ENCODE results near the gene TTLL5.
A peak's percentile ranks its signal among the peaks of the same experiment; 100 is the strongest.

Gene TTLL5

DNA sequence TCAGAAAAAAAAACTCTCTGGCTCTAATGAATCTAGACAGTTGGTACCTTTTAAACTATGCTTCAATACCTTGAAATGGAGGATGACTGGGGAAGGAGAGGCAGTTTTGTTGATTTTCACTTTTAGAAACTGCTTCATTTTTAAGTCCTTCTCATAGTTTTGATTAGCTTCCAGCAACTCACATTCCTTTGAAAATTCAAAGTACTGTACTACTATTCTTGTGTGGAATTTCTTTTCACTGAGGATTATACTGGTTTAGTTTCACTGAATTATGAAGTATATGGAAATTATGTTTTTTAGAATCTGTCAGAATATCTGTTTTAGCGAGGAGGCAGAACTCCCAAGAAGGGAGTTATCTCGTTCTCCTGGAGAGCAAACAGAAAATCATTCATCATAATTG, 204.5 kb downstream of the TTLL5 start:
- DNase-seq (ENCODE audit: low read depth in 3 of 3) = no peak

DNA sequence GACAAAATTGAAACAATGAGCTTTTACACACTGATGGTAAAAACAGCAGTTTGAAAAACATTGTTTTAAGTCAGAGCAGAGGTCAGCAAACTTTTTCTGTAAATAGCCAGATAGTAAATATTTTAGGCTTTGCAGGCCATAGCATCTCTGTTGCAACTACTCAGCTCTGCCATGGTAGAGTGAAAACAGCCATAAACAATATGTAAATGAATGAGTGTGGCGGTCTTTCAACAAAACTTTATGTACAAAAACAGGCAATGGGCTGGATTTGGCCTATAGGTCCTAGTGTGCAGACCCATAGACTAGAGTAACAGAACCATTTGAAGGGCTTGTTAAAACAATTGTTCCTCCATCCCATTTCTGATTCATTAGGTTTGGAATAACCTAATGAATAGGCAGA, 205.9 kb downstream of the TTLL5 start:
- no peak for DNase-seq (ENCODE audit: low read depth in 3 of 3)

DNA sequence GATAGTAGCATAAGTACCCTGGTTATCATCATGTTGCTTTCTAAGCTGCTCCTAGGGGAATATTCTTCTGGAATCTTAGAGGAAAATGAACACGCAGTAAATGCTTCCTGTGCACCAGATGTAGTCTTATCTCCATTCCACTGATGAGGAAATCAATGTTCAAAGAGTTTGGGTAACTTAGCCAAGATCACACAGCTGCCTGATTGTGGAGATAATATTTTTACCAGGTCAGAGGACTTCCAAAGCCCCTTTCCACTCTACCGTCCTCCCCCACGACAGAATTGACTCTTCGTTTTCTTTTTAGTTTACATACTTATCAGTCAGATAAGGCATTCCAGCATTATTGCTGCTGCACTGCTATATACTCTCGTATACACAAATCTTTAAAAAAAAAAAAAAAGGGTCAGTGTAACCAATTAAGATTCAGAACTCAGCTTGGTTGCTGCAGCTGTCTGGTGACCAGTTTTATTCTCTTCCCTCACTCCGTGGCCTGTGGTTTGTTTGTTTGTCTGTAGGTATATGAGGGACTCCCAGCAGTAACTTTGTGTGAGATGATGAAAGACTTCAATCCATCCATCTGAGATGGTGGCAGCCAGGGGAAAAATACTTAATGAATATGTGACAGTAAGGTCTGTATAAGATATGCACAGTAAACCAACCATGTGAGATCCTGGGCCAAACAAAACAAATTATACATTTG, 210.3 kb downstream of the TTLL5 start:
- DNase-seq (ENCODE audit: low read depth in 3 of 3) = no peak

DNA sequence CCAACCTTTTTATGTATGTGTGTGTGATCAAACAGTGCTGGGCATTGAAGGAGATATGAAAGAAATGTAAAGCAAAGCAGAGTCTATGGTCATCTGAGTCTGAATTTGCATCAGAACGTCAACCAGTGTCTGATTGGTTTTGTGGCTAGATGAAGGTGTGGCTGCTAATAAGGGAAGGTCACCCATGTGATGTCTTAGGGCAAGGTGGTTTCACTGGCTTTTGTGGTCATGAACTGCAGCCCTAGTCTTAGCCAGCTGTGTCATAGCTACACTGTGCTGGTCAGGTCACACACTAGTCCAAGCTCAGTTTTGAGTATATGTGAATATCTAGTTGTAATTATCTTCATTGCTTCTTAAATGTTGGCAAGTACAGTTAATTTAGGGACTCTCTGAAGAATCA, 214.9 kb downstream of the TTLL5 start:
- DNase-seq (ENCODE audit: low read depth in 3 of 3) = no peak

DNA sequence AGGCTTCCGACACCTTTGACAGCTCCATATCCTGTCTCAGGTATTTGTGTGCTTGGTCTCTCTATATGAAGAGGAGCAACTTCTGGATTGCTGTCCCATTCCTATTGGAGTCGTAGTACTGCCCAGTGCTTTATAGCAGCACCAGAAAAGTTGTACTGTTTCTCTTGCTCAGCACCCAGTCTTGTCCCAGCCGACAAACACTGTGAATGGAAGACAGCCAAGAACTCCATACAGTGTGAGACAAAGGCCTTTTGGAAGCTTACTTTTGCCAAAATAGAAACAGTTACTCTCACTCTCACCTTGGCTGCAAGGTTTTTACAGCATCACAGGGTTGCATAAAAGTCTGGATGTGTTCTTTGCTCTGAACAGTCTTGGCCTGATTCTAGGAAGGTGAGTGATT, 215.5 kb downstream of the TTLL5 start:
- no peak for DNase-seq (ENCODE audit: low read depth in 3 of 3)

DNA sequence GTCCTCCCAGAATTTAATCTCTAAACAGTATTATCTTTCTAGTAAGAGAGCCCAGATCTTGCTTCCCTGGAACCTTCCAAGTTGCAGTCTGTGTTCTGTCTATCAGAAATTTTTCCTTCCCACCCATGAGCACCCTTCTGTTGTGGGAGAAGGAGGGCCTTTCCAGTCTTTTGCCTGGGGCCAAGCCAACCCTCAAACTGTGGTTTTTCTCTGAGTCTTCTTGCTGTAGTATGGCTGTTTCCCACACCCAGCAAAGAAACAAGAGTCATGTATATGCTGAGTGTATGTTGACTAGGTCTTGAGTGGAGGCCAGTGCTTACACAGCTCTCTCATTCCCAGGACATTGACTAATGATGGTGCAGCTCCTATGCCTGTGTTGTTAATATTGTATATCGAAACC, 216.2 kb downstream of the TTLL5 start:
- no peak for DNase-seq (ENCODE audit: low read depth in 3 of 3)

DNA sequence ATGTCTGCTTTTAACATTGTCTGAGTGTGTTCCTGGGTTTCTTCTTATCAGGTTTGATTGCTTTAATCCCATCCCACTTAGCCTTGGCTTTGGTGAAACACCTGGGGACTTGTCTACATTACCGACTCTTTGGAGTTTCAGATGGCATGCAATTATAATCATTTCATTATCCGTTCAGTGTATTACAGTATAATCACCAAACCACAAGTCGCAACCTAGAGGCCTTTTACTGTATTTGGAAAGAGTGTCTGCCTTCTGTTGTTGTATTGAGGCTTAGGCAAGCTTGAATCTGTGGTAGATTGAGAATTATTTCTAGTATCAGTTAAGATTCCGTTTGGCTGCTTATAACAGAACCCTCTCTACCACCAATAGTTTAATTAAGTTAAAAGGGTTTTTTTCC, 216.8 kb downstream of the TTLL5 start:
- DNase-seq (ENCODE audit: low read depth in 3 of 3) = no peak

DNA sequence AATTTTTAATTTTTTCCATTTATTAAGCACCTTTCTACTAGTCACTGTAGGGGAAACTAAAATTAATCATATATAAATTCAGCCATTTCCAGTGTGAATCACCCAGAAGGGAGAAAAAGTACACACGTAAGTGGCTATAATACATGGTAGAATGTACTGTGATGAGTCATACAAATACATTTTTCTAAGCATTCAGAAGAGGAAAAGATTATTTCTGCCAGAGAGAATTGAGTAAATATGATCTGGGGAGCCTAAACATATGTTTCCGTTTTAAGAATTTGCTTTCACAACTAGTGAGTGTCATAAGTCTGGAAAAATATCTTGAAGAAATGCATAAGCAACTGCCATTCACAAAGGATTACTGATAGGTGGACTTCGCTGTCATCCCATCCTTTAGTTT, 218.0 kb downstream of the TTLL5 start:
- no peak for DNase-seq (ENCODE audit: low read depth in 3 of 3)

DNA sequence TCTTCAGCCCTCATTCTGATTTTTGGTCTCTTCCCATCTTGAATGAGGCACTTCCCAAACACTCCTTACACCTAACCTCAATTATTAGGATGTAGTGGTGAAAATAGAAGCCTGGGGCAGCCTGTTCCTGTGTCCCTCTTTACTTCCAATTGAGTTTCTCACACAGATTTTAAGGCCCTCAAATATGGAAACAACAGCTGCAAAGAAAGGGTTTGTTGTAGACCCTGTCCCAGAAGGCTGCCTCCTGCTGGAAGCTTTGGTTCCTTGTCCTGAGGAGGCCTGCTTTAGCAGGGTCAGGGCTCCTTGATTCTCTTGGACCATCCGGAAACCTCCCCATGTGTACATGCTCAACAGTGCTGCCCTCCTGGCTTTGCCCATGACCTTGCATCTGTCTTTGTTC, 219.5 kb downstream of the TTLL5 start:
- no peak for DNase-seq (ENCODE audit: low read depth in 3 of 3)

DNA sequence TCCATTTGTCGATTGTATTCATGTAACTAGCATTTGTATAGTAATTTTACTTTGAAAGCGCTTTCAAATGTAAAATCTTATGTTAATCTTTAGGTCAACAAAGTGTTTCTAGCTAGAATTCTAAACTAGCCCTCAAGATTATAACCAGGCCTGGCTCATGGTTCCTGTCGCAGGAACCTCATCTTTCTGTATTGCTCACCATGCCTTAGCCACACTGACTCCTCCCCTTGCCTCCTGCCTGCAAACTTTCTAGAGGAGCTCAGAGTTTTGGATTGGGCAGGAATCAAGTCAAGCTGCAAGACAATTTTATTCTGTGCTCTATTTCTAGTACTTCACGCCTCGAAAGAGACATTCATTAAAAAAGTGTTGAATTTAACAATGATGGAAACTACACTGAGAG, 220.9 kb downstream of the TTLL5 start:
- DNase-seq (ENCODE audit: low read depth in 3 of 3) = no peak

DNA sequence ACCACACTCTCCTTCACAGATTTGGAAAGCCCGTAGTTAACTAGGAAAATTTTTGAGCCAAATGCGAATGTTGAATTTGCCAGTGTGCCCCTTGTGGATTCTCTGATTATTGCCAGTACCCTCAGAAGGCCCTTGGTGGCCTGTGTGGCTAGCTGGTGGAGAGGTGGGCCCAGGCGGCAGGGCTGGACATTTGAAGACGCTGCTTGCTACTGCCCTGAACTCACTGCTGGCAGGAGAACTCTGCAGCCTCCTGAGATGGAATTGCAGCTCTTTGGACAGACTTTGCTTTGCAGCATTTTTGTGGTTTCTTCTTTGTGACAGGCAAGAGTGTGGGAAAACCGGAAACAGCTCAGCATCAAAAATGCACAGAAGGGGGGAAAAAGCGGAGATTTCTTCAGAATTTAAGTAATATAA, 223.2 kb downstream of the TTLL5 start:
- DNase-seq (ENCODE audit: low read depth in 3 of 3) = no peak

DNA sequence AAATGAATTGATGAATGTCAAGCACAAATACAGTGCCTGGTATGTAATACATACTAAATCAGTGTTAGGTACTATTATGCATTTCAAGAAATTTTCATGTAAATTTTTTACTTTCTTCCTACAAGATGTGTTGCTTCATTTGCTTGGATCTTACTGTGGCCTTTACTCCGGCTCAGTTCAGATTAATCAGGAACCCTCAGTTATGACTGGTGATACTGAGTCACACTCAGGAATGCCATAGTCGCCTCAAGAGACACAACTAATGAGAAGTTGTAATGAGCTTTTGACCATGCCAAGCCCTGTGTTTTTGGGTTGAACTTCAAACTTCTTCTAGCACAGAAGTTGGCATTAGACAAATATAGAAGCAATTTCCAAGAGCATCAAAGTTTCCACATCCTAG, 224.8 kb downstream of the TTLL5 start:
- DNase-seq (ENCODE audit: low read depth in 3 of 3) = no peak

DNA sequence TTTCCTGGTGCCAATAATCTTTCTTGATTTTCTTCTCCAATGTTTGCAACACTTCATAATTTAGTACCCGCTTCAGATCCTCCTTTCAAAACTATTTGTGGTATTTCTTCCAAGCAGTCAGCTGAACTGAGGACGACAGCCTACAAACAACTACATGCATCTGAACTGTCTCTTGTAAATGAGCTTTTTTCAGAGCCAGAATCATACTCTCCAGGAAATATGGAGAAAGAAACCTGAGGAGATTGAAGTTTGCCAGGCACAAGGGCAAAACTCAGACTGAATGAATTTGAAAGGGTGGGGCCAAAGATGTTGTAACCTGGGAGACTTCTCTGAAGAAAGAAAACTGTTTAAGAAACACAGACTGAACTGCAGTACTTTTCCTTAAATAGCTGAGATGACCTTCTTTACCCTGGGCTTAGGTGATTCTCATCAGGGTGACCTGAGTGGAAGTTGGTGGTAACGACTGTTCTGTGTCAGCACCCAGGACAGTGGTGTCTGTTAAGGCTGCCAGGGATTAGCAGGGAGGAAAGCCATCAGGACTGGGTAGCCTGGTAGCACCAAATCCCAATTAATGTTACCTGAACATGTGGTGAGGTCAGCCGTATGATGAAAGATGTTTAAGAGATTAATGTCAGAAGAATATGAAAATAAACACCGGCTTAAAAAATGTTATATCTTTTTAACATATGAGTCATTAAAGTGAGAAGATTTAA, 225.7 kb downstream of the TTLL5 start:
- DNase-seq (ENCODE audit: low read depth in 3 of 3) = no peak

DNA sequence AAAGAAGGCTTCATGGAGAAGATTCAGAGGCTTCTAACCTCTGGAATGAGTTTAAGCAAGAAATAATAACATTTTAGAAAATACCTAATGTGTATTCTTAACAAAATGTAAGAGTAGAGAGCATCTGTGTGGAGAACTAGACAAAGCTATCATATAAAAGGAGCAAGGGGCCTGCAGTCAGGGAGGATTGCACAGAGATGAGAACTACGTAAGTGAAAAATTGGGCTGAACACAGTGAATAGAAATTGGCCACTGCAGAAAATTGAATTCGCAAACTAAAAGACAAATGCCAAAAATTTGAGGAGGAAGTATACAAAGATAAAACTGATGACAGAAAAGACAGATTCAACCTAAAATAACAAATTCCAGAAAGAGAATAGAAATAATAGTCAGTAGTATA, 227.9 kb downstream of the TTLL5 start:
- DNase-seq (ENCODE audit: low read depth in 3 of 3) = no peak

DNA sequence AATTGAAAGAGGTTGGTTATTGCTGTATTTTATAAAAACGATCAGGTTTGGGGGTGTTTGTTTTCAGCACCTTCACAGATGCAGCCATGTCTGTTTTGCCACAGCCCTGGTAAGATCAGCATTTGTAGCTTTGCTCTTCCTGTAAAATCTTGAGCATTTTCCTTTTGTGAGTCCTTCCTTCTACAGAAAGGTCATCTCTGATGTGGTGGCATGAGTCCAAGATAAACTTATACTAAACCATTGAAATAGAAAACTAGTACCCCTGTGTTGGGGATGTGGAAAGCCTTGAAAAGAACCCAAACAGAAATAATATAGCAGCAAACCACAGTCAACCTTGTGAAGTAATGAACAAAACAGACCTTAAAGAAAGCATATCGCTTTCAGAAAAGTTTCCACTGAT, 235.3 kb downstream of the TTLL5 start:
- no peak for DNase-seq (ENCODE audit: low read depth in 3 of 3)

DNA sequence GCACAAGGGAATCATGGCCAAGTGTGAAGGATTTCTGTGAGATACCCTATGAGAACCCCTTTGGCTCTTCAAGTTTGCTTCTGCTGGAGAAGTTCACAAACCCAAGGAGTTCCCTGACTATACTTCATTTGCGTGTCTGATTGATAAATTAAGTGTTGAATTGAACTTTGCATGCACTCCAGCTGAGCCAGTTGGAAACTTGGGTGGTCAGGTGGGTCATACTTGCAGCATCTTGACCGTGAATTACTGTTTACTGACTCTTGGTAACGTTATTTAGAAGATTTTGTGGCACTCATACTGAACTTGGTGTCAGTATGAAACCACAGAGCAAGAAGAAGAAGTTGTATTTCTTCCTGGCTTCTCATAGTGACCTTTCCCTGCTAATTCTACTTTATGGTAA, 243.3 kb downstream of the TTLL5 start:
- DNase-seq (ENCODE audit: low read depth in 3 of 3) = no peak

DNA sequence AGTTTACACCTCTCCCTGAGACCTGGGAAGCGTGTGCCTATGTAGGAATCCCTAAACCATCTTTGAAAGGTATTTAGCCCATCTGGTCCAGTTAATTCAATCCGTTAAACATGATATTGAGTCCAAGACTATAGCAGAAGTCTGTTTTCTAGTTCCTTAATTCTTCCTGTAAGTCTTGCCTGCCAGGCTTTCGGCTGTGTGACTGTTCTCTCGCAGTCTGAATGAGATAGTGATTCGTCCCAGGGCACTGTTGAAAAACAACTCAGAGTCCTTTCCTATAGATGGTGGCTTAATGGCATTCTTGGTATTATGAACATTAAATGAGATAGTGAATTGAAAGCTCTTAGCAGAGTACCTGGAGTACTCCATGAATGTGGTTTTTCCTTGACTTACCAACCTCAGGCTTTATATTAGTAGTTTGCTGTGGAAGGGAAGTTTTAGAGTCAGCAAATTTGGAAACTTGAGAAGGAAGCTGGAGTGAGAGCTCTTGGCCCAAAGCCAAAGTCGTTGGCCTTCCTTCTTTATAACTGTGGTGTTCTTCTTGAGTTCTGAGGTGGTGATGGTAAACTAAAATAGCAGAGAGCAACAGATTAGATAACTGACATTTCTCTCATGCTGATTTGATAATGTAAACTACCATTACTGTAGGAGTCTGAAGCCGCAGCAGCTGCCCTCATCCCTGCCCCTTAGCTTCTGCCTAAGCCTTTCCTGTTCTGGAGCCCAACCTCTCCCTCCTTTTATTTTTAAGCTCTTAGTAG, 244.3 kb downstream of the TTLL5 start:
- DNase-seq (ENCODE audit: low read depth in 3 of 3) = no peak

DNA sequence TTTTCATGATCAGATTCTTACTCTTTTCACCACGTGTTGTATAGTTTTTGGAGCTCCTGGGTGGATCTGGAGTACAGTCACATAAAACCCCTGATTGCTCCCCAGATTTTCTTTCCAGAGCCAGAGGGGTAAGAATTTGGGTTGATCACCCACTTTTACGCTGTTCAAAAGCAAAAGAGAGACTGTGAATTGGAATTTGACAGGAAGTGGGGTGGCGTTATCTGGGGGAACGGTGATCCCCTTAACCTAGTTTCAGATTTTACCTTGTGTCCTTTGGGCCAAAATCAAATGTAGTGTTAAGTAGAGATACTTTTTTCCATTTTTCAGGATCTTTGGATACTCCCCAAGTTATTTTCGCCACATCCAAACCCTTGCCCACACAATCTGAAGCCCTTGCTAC, 245.2 kb downstream of the TTLL5 start:
- DNase-seq (ENCODE audit: low read depth in 3 of 3) = no peak

DNA sequence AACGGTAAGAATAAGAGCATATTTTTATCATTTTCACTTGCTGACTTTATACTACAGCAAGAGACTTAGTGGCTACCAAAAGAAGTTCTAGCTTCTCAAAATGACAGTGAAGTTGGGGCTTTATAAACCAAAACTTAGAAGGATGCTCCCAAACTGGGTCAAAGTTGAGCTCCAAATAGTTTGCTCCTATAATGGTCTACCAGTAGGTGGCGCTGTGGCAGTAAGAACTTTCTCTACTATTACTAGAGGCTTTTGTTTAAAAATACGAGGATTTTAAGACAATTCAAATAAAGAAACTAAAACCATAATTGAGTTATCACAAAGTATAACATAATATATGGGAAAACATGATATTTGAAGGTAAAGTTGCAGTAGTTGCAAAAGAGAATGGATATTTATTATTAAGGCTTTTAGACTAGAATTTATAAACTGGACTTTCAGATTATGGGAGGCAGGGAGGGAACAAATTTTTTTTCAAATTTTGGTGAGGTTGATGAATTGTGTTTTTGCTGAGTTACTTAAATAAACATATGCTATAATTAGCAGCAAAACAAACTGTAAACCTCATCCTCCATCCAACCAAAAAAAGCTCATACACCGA, 245.7 kb downstream of the TTLL5 start:
- peak; percentile 11 to 54 (median 22) for DNase-seq (ENCODE audit: low read depth in 3 of 3)

DNA sequence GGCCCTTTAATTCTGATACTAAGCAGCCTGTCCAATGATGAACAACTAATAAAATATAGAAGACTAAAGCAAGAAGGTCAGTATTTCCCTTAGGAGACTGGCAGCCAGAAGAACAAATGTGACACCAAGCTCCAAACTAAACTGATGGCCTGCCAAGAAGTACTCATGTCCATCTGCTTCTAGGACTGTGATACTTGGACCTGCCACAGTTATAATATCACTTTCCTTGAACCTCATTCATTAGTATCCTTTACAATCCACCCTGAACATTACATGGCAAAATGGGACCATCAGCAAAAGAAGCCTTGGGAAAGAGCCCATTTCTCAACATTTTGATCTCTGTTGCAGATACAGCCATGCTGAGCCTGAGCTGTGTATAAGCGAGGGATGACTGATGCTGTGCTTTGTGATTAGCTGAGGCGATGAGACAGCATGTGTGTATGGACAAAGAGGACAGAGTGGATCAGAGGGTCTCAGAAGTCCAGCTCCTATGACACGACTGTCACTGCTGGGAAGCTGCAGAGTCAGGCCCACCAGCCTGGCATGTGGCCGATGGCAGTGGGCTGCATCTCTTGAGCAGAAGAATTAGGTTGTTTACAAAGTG, 246.8 kb downstream of the TTLL5 start:
- no peak for DNase-seq (ENCODE audit: low read depth in 3 of 3)

DNA sequence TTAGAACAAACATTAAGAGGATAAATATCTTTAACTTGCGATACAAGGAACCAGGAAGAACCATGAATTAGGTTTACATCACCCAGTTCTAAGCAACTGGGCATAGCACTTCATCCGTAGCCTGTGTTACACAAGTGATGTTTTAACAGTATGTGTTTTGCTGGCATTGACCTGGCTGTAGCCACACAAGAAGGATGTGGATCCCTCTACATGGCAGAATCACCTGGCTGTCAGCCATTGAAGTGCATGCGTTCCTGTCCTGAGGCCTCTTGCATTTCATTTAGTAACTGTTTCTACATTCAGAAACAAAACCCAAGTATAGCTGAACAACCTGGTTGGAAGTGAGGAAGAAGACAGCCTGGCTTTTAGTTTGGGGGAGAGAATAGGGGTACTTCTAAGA, 248.6 kb downstream of the TTLL5 start:
- DNase-seq (ENCODE audit: low read depth in 3 of 3) = no peak

DNA sequence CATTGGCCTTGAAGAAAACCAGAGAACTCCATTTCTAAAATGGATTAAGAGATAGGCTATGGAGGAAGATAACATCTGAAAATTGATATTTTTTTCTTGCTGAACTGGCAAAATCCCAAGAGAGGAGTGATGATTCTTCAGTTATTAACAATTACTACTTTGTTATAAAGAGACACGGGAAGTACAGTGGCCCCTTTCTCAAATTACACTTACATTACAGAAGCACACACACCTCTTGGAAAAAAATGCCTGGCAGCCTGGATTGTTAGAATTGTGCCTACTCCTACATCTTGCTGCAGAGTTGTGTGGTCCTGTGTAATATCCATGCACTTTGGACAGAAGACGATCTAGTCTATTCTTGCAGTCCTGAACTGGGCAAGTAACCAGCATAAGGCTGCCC, 249.0 kb downstream of the TTLL5 start:
- no peak for DNase-seq (ENCODE audit: low read depth in 3 of 3)

Data from stimulated activated CD4-positive, alpha-beta T cell treated with anti-CD3 and anti-CD28 coated beads, TNF-alpha, amount 100 ng/mL, for 4 hours (primary cell).